CD4-positive, alpha-beta T cell treated with Interleukin-17A for 4 hours (primary cell): ENCODE results near the gene HAGHL.
A peak's percentile ranks its signal among the peaks of the same experiment; 100 is the strongest.
"Not testable (repeated sequence)": the region's sequence is repeated elsewhere in the genome, so short reads cannot be mapped to it uniquely, and the experiment has no call there.

Experiments used
- DNase-seq: peaks from one replicate; pipeline ENCODE4 v3.0.0-alpha.2; 2020; ENCODE audit warnings: mixed read lengths

Gene HAGHL

DNA sequence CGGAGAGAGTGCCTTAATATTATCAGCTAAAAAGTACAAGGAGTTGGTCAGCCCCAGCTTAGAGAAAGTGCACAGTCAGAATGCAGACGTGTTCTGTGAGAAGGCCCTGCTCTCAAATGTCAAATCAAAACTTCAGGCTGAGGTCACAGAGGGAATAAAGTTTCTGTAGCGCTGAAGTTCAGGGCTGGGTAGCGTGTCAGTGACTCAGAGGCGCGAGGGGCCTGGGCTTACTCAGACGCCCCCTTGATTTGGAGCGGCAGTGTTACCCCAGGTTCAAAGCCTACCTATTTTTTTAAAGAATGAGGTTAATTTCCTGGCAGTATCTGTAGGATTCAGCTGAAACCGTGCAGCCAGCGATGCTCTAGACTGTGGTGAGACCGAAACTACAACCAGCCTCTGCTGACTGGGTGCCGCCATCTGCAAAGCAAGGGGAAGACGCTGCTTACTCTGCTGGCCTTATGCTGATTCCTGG lies 9.1 kb downstream of the HAGHL start:
- DNase-seq, result no peak

DNA sequence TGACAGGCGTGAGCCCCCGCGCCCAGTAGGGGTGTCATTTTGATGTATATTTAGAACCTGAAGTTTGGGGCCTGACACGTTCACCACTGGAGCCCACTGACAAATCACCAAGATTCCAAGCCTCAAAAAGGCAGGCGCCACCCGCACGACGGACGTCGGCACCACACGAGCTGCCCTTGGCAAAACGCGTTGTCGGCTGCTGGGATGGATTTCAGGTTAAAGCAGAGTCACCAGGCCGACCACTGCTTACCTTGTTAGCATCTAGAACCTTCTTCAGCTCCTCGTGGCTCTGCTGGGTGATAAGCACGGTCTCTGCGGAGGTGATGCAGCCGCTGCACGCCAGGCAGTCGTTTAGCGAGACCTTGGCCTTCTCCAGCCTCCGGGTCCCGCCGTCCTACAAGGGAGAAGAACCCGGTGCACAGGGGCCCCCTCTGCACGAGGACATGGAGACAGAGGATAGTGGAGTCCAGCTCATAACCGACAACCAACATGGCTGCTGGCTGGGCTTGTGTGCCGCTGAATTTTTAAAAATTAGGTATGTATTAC lies 10.1 kb downstream of the HAGHL start:
- no peak for DNase-seq

DNA sequence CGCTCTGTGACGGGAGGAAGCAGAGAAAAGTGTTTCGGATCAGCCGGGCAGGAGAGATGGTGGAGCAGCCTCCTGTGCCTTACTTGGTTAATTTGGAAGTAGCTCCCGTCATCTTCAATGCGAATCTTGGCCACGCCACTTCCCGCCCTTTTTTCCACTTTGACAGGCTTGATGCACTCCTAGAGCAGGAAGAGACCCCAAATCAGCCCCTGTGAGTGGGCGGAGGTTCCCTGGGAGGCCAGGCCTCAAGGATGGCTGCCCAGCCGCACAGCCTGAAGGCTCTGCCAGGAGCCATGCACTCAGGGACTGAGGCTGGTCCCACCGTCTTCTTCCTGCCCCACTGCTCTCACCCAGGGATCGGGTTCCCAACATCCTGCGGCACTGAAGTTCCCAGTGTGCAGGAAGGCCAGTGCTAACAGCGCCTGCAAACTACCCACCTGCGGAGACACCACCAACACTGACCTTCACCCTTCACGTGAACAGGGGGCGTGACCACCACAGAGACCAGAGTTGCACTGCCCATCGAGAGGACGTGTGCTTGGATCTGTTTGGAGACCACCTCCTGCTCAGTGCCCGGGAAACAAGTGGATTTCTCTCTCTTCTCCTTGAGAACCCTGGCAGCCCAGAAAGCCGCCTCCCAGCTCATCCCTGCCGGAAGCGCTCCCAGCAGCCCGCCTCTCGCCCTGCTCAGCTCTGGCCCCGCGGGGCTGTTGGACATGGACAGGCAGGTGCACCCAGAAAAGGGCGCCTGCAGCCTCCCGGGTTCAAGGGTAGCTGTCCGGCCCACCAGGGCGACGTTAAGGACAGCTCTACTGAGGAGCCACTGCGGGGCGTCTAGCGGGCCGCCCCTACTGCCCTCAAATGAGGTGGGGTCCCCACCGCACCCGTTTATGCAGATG lies 12.9 kb downstream of the HAGHL start:
- DNase-seq, result no peak

DNA sequence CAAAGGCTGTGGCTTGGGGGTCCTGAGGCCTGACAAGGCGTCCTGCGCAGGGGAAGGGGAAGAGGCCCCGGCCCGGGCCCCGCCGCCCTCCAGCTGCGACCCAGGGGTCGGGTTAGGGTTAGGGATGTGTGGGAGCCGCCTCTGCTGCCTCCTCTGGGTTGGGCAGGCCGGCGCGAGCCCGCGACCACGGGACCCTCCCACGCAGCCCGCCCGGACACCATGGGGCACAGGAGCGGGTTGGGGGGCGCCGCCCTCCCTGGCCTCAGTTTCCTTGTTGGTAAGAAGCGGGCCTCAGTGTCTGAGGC lies 13.5 kb downstream of the HAGHL start:
- DNase-seq, result no peak

DNA sequence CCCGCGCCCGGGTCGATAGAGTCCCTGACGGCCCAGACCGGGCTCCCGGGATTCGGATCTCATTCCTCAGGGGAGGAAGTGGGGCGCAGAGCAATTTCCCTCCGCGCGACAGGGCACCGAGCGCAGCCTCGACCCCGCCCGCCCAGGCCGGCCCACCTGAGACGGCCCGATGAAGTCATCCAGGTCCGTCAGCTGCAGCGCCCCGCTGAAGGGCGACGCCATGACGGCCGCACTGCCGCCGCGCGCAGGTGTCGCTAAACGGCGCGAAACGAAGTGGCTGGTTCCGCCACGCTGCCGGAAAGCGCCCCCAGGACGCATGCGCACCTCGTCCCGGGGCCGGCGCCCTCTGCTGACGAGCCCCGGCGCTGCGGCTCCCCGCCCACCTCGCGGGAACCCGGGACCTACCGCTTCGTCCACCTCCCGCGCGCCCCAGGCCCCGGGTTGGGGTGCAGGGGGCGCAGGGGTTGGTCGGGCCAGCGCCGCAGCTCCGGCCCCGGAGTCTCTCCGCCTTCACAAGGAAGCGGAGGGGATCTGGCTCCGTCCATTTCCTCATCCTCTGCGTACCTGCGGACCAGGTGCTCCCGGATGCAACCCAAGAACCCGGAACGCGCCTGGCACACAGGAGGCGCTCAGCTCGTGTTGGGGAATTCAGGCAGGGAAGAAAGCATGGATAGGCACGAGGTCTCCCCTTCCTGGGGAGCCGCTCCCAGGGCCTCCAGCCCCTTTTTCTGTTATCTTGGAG lies 14.0 kb downstream of the HAGHL start, which contains the start of gene CIAO3:
TSS of gene CIAO3 (minus strand) at position 234 of the 742 bp plus-strand sequence. CDS start at position 222, 12 bp downstream.
- peak; percentile 91 for DNase-seq

DNA sequence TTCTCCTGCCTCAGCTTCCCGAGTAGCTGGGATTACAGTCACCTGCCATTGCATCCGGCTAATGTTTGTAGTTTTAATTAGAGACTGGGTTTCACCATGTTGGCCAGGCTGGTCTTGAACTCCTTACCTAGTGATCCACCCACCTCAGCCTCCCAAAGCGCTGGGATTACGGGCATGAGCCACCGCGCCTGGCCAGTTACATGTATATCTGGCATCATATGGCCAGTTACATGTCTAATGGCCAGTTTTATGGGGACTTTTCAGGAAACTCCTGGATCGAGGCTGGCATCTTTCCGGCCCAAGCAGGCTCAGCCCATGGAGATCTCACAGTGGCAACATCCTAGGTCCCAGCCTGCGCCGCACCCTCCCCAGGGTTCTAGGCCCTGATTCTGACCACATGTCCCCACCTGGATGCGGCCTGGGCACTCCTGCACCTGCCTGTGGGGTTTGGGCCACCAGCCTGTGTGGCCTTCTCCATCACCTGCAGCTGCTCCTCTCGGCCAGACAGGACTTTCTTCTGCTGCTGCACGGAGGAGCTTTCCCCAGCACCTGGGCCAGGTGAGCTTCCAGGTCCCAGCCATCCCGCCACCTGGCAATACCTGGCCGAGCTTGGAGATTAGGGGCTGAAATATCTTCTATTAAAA lies 15.2 kb downstream of the HAGHL start:
- DNase-seq, result no peak

DNA sequence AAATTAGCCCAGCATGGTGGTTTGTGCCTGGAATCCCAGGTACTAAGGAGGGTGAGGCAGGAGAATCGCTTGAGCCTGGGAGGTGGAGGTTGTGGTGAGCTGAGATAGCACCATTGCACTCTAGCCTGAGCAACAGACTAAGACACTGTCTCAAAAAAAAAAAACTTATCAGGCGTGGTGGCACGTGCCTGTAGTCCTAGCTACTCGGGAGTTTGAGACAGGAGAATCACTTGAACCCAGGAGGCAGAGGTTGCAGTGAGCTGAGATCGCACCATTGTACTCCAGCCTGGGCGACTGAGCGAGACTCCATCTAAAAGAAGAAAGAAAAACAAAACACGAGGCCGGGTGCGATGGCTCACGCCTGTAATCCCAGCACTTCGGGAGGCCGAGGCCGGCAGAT lies 16.0 kb downstream of the HAGHL start:
- DNase-seq, result not testable (repeated sequence)

DNA sequence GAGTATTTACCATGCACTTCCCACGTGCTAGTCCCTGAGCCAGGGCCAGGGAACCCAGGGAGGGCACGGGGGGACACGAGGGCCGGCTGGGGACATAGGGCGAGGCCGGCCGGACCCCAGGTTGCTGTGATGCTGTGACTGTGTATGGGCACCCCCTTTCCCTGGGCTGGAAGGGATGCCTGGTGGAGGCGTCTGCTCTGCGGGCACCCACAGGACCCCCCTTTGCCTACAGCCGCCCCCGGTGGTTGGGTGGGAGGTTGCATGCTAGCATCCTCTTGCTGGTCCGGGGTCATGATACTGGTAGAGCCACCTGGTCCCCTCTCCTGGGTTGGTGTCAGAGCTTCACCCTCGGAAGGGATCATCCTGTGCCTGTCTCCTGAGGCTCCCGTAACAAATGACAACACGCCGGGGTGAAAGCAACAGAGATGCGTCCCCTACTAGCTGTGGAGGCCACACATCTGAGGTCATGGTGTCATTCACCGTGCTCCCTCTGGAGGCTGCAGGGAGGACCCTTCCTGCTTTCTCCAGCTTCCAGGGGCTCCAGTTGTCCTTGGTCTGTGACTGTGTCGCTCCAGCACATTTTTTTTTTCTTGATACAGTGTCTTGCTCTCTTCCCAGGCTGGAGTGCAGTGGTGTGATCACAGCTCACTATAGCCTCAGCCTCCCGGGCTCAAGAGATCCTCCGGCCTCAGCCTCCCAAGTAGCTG lies 17.0 kb downstream of the HAGHL start:
- no peak for DNase-seq

DNA sequence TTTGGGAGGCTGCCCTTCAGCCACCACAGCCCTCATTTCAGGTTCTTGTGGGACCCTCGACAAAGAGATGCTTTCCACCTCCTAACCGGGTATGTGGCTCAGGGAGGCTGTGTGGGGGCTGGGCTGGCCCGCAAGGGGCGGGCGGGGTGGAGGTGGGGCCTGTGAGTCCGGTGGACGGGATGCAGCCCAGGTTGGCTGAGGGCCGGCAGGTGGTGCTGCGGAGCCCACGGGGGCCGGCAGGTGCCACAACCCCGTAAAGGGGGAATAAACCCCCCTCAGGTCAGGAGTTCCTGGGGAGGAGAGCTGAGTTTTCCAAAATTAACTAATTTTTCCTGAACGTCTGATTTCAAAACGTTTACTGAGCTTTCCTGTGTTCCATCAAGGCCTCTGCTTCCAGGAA lies 18.8 kb downstream of the HAGHL start:
- DNase-seq, result peak; percentile 38

DNA sequence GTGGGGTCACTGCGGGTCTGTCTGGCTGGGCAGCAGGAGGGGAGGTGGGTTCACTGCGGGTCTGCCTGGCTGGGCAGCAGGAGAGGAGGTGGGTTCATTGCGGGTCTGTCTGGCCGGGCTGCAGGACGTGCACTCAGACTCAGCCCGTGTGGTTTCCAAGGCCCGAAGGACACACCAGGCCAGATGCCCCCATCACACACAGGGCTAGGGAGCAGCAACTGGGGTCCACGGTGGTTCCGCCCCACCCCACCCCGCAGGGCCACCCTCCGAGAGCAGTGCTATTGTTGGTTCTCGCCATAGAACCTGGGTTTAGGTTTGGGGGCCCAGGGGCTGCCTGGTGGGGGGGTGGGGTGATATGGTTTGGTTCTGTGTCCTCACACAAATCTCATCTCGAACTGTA lies 19.7 kb downstream of the HAGHL start:
- no peak for DNase-seq

DNA sequence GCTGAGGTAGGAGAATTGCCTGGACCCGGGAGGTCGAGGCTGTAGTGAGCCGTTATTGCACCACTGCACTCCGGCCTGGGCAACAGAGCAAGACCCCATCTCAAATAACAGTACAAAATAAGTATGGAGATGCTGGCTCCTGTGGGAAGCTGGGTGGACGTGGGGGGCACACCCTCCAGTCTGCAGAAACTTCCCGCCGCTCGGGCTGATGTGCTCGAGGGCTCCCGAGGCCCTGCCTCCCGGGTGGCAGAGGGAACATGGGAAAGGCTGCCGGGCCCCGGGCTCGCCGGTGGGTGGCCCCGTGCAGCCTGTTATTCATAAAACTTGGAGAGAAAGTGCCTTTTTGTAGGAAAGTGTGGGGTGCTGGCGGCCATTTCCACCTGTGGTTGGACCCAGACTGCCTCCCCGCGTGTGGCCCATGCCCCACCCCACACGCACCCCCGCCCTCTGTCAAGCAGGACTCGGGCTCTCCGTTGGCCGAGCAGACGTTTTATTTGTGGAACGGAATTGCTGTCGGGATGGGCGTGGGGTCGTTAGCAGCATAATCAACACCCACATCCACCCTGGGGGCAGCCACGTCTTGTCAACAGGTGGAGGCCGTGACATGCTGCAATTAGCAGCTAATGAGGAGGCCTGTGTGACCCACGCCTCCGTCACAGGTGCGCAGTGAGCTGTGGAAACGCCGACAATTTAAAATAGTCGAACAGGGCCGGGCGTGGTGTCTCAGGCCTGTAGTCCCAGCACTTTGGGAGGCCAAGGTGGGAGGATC lies 21.3 kb downstream of the HAGHL start:
- no peak for DNase-seq

DNA sequence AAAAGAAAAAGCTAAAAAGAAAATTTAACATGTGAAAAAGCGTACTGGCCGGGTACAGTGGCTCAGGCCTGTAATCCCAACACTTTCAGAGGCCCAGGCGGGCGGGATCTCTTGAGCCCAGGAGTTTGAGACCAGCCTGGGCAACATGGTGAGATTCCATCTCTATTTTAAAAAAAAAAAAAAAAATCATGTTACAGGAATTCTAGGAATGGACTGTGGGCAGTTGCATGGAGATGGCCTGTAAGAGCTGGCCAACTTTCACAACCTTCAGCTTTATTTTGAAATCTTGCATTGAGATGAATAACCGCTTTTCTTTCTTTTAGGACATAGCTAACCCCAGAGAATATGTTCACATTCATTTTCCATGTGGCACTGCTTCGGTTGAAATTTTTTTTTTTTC lies 22.1 kb downstream of the HAGHL start:
- DNase-seq, result no peak

DNA sequence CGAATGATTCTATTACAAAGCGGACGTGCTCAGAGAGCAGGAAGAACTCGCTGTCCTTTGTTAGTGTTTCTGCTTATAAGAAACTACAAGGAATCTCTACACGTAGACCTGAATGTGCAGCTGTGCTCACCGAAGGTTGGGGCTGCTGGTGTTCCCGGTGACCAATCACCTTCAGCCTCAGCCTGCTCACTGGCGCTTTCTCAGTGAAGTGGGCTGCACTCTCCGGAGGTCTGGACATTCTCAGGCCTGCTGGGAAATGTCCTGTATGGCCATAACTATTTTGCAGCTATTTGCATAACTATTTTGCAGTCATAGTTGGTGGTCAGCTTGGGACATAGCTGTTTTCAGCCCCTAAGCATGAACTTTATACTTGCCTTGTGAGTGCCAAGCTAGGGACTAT lies 23.6 kb downstream of the HAGHL start:
- no peak for DNase-seq

DNA sequence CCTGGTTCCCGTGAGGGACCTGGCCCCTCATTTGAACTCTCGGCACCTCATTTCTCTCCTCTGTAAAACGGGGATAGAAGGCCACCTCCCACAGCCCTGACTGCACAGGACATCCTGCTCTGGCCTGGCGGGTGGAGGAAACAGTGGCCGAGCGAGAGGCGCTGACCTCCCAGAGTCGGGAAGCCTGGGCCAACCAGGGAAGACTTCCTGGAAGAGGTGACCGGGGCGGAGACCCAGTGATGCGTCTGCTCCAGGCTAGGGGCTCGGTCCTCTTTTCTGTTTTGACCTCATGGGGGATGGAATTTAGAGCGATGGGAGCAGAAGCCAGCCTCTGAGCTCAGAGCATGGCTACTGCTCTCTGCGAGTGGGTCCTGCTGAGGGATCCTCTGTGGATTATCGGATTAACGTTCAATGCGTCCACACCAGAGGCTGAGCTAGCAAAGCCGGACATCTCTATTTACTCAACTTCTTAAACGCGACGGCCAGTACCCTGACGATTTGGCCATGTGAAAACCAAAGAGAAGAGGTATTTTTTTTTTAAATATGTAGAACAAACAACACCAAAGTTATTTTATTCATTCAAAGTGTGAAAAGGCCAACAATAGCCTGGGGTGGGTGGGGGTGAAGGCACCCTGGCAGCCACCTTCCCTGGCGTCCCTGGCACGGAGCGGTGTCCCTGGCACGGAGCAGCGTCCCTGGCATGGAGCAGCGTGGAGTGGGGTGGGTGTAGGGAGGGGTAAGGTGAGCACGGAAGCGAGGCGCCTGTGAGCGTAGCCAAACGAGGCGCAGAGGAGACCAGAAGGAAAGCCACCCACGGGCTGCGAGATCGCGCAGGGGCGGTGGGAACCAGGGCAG lies 24.5 kb downstream of the HAGHL start:
- DNase-seq, result no peak

DNA sequence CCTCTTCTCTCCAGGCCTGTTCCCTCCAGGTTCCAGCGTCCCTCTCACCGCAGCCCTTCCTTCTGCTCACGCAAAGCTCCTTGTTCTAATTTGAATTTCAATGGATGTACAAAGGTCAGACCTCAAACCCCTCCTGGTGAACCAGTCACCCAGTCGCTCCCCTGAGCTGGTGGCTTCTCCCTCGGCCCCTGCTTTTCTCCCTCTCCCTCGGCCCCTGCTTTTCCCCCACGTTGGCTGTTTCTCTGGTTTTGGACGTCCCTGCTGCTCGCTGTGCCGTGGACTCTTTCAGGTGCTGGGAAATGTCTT lies 25.1 kb downstream of the HAGHL start:
- no peak for DNase-seq

DNA sequence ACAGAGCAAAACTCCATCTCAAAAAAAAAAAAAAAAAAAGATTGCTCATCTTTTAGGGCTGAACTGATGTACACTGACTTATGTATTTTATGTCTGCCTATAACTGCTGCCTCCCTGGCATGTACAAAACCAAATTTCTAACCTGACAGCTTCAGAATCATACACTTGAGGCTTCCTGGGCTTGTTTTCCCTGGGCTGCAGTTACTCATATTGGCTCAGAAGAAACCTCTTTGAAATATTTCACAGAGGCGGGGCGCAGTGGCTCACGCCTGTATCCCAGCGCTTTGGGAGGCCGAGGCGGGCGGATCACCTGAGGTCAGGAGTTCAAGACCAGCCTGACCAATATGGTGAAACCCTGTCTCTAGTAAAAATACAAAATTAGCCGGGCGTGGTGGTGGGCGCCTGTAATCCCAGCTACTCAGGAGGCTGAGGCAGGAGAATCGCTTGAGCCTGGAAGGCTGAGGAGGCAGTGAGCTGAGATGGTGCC lies 27.3 kb downstream of the HAGHL start:
- DNase-seq, result not testable (repeated sequence)

DNA sequence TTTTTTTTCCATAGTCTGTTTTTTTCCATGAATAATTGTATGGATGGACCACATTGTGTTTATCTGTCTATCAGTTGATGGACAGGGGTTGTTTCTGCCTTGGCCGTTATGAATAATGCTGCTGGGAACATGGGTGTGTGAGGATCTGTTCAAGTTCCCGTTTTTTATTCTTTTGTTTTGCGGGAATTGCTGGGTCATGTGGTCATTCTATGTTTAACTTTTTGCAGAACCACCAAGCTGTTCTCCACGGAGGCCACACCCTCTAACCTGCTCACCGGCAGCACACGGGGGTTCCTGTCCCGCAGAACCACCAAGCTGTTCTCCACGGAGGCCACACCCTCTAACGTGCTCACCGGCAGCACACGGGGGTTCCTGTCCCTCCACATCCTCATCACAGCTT lies 27.8 kb downstream of the HAGHL start:
- no peak for DNase-seq

DNA sequence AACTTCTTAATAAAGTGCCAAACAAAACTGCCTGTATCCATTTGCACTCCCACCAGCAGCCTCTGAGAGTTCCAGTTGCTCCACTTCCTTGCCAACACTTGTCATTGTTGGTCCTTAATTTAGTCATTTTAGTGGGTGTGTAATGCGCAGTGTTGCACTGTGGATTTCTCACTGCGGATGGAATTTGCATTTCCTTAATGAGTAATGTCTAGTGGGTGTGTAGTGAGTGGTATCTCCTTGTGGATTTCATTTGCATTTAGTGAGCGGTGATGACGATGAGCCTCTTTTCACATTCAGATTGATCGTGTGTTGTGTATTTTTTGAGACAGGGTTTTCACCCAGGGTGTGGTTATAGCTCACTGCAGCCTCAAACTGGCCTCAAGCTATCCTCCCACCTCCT lies 29.5 kb downstream of the HAGHL start:
- DNase-seq, result no peak

DNA sequence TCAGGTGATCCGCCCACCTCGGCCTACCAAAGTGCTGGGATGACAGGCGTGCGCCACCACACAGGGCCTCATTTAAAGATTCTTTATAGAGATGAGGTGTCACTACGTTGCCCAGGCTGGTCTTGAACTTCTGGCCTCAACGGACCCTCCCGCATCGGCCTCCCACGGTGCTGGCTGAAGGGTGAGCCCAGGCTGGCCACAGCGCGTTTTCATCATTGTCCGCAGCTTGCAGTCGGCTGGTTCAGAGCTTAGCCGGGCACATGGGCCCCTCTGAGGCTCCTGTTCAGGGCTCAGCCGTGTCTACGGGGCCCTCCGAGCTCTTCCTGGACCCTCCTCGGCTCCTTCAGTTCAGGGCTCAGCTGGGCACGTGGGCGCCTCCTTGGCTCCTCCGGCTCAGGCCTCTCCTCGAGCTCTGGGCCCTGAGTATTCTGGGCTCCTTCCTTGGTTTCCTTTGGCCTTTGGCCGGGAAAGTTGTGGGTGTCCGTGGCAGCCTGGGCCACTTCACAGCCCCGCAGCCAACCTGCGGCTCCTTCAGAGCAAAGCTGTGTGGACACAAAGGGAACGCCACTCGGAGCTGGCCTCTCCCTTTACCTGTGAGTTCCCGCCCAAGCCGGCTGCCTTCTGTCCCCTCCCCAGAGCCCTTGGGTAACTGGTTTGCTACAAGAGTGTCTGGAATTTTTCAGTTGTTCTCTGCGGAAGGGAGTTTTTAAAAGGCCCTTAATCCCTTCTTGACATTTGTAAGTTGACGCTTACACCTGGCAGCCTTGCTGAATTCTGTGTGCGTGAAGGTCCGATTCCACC lies 32.4 kb downstream of the HAGHL start:
- no peak for DNase-seq

DNA sequence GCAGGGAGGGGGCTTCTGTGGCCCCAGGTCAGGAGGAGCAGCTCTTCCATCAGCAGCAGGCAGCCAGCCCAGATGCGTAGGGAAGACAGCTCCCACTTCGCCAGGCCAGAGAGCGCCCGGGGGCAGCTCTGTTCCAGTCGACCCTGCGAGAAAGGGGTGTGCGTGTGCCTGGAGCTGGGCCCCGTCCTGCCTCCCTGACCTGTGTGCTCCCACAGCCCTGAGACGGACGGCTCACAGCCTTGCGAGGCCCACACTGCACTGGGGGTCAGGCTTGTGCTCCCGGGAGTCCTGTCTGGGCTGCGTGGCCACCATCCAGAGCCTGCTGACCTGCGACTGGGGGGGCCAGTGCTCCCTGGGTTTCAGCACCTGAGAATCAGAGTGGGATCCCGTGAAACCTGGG lies 33.2 kb downstream of the HAGHL start:
- no peak for DNase-seq
